ENCODE results near the gene NRP1.

GRCh38 chr10:33323721-33324120 lies 10.7 kb downstream of the NRP1 start:
- TF ChIP-seq CTCF (IDR thresholded peaks at IDR 0.05) (no peak), POLR2A (IDR thresholded peaks at IDR 0.05) (no peak)

Data from lower leg skin (tissue), 3 donors.